Naive thymus-derived CD4-positive, alpha-beta T cell (primary cell): Measurements from ENCODE around the gene GARNL3. TPM values are rescaled to one million over a fixed set of nuclear protein-coding genes. Genes with fewer than 3 reads are reported as not detected.

ENCODE experiments used
- ATAC-seq: fragments of 150-1000 bp; cut with Tn5 transposase; 2 replicates; pipeline ENCODE4 v1.10.0; 2021; ENCODE audit warnings: mild to moderate bottlenecking, moderate library complexity
- CTCF ChIA-PET: fragments of 350-600 bp; sonication (Branson Sonifier 250); formaldehyde crosslinking; loops from one replicate; lab custom pipeline; 2021; ENCODE audit warnings: antibody characterized with exemption; lab: Charles Lee
- POLR2A ChIA-PET: fragments of 350-600 bp; sonication (Branson Sonifier 250); formaldehyde crosslinking; loops from one replicate; lab custom pipeline; 2021; ENCODE audit warnings: antibody characterized with exemption, inconsistent platforms; lab: Charles Lee
- DNase-seq, 9 donors: peaks; one replicate each; pipeline versions ENCODE4 v3.0.0 to v3.0.0-alpha.2; 2020 to 2022; ENCODE audit warnings: mixed read lengths in 1 of 9
- H3K27ac ChIP-seq: one replicate; pipeline ENCODE4 v1.7.0; 2013; ENCODE audit warnings: mild to moderate bottlenecking, low read depth, low read length, moderate library complexity
- H3K27me3 ChIP-seq, 2 donors: one replicate each; pipeline ENCODE4 v1.7.0; 2013; ENCODE audit warnings: low read length in 2 of 2, mild to moderate bottlenecking in 2 of 2, moderate library complexity in 2 of 2; ENCODE audit not compliant: control insufficient read depth in 2 of 2, insufficient read depth in 2 of 2
- H3K36me3 ChIP-seq, 3 experiments: 1 replicate in 2 of 3; 2 replicates in 1 of 3; pipeline ENCODE4 v1.7.0; 2013; ENCODE audit warnings: low read length in 3 of 3, mild to moderate bottlenecking in 3 of 3, moderate library complexity in 1 of 3; ENCODE audit not compliant: insufficient read depth in 3 of 3, control insufficient read depth in 2 of 3
- H3K4me1 ChIP-seq, 2 donors: one replicate each; pipeline ENCODE4 v1.7.0; 2013; ENCODE audit warnings: low read length in 2 of 2, mild to moderate bottlenecking in 2 of 2, moderate library complexity in 1 of 2; ENCODE audit not compliant: control insufficient read depth in 2 of 2, insufficient read depth in 2 of 2
- H3K4me3 ChIP-seq: 2 replicates; pipeline ENCODE4 v1.7.0; 2013; ENCODE audit warnings: mild to moderate bottlenecking, low read length
- H3K9me3 ChIP-seq, 3 experiments: 1 replicate in 2 of 3; 2 replicates in 1 of 3; pipeline ENCODE4 v1.7.0; 2013; ENCODE audit warnings: low read length in 3 of 3; ENCODE audit not compliant: control insufficient read depth in 2 of 3
- H3K27ac Mint-ChIP-seq, 9 donors: one replicate each; pipeline ENCODE4 v1.8.0; 2020 to 2022; ENCODE audit warnings: mixed read lengths in 9 of 9, mild to moderate bottlenecking in 8 of 9, moderate library complexity in 5 of 9, inconsistent platforms in 2 of 9
- H3K27me3 Mint-ChIP-seq, 5 donors: one replicate each; pipeline ENCODE4 v1.8.0; 2021 to 2022; ENCODE audit warnings: mixed read lengths in 5 of 5, mild to moderate bottlenecking in 1 of 5
- H3K36me3 Mint-ChIP-seq, 5 donors: one replicate each; pipeline ENCODE4 v1.8.0; 2020 to 2022; ENCODE audit warnings: mixed read lengths in 5 of 5, mild to moderate bottlenecking in 3 of 5, inconsistent platforms in 1 of 5
- H3K4me1 Mint-ChIP-seq, 7 donors: one replicate each; pipeline ENCODE4 v1.8.0; 2020 to 2022; ENCODE audit warnings: mixed read lengths in 7 of 7, mild to moderate bottlenecking in 3 of 7, inconsistent platforms in 1 of 7
- H3K4me3 Mint-ChIP-seq, 10 donors: one replicate each; pipeline ENCODE4 v1.8.0; 2020 to 2022; ENCODE audit warnings: mild to moderate bottlenecking in 10 of 10, mixed read lengths in 10 of 10, moderate library complexity in 6 of 10, inconsistent platforms in 2 of 10
- H3K9me3 Mint-ChIP-seq, 11 donors: one replicate each; pipeline ENCODE4 v1.8.0; 2020 to 2022; ENCODE audit warnings: mixed read lengths in 11 of 11, mild to moderate bottlenecking in 4 of 11, inconsistent platforms in 1 of 11, moderate library complexity in 1 of 11
- intact Hi-C, 2 donors: fragments of 100-400 bp; cut with micrococcal nuclease; formaldehyde crosslinking; loops; one replicate each; pipeline ENCODE4 v1.15.1; 2023
- polyA plus RNA-seq, 2 donors: library from polyadenylated mRNA; unstranded; fragments of 300-500 nt; fragmentation: Illumina TruSeq; gene quantifications; one replicate each; pipeline ENCODE4 v1.2.3, GENCODE V29; 2021
- total RNA-seq, 6 experiments: library from RNA in 5 of 6; stranded (reverse) in 5 of 6; gene quantifications; 1 replicate in 5 of 6; 2 replicates in 1 of 6; pipeline ENCODE4 v1.2.3 and lab custom pipeline; 2021 to 2026

The GARNL3 gene
- total and polyA plus RNA-seq, 7 experiments from 2014 or later = 0.85 to 4.1 (median 2.6) TPM; not detected in 1

DNA sequence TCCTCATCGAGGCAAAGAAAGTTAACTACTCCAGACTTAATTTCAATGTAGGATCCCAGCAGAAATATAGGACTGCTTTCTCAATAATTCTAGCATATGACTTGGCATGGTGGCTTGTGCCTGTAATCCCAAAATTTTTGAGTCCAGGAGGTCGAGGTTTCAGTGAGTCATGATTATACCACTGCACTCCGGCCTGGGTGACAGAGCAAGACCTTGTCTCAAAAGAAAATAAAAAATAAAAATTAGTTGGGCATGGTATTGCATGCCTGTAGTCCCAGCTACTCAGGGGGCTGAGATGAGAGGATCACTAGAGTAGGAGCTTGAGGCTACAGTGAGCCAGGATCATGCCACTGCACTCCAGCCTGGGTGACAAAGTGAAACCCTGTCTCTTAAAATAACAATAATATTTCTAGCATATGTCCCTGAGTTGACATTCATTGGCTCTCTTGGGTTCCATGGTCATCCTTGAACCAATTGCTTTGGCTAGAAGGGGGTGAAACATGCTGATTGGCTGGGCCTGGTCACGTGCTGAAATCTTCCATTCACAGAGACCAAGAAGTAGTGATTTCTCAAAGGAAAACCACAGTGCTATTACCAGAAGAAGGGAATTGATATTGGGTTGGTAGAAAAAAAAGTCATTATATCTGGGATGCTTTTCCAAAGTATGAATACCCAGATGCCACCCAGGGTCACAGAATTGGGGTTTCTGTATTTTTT, 31.6 kb upstream of the GARNL3 start:
- Mint-ChIP-seq H3K4me3 (peak overlapping the region in 1 of 10 donors; percentile 34), H3K27me3 (peaks cover 10 to 64% (median 43%) of the 10 kb centered on the region in 5 donors), H3K4me1 (no peaks in the 10 kb centered on the region), H3K36me3 (peaks cover 0 to 8% (median 0%) of the 10 kb centered on the region in 5 donors), H3K9me3 (no peaks in the 10 kb centered on the region), H3K27ac (no peak overlapping the region)
- POLR2A ChIA-PET = no interaction called here
- no peak for ATAC-seq
- DNase-seq = no peak
- Histone ChIP-seq H3K4me3 (no peak overlapping the region), H3K36me3 (no peaks in the 10 kb centered on the region), H3K27ac (no peak overlapping the region), H3K9me3 (no peaks in the 10 kb centered on the region), H3K27me3 (no peaks in the 10 kb centered on the region), H3K4me1 (no peaks in the 10 kb centered on the region)
- intact Hi-C loops = no loop called here
- CTCF ChIA-PET = interaction anchor here (1.0 kb wide), 1 partner anchor 9 kb away, joined by 3 read pairs; no protein-coding TSS in a partner anchor

- no peak overlapping the region for H3K4me3 ChIP-seq
- peaks cover 10 to 63% (median 43%) of the 10 kb centered on the region in 5 donors for H3K27me3 Mint-ChIP-seq
- no peaks in the 10 kb centered on the region for H3K4me1 Mint-ChIP-seq
- H3K4me3 Mint-ChIP-seq = no peak overlapping the region
- POLR2A ChIA-PET = no interaction called here
- no peaks in the 10 kb centered on the region for H3K36me3 ChIP-seq
- no peak for ATAC-seq
- CTCF ChIA-PET = interaction anchor here (1.0 kb wide), 1 partner anchor 9 kb away, joined by 3 read pairs; no protein-coding TSS in a partner anchor
- H3K27me3 ChIP-seq = no peaks in the 10 kb centered on the region
- intact Hi-C loops = no loop called here
- no peaks in the 10 kb centered on the region for H3K4me1 ChIP-seq
- no peak overlapping the region for H3K27ac Mint-ChIP-seq
- H3K9me3 Mint-ChIP-seq = no peaks in the 10 kb centered on the region
- DNase-seq = no peak
- H3K36me3 Mint-ChIP-seq = peaks cover 0 to 8% (median 0%) of the 10 kb centered on the region in 5 donors
- H3K27ac ChIP-seq = no peak overlapping the region
- H3K9me3 ChIP-seq = no peaks in the 10 kb centered on the region
Observed at GRCh38 chr9:127233550-127233949, 31.0 kb upstream of the GARNL3 start.

DNA sequence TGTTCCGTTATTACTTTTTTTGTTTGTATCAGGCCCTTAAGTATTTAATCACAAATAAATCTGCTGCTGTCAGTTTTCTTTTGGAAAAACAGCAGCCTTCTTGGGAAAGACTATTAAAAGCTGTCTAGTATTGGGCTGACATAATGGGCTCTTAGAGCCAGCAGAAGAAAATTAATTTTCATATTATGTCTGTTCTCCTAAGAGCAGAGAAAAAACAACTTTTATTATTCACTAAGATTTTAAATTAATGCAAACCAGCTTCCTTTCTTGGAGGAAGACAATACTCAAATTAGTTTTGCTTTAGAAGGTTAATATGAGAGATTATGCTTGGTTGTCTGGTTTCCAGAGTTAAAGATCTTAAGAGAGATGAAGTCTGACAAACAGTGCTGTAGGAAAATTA, 30.6 kb upstream of the GARNL3 start:
- Mint-ChIP-seq H3K9me3 (no peaks in the 10 kb centered on the region), H3K4me3 (no peak overlapping the region), H3K27ac (no peak overlapping the region), H3K4me1 (no peaks in the 10 kb centered on the region), H3K36me3 (peaks cover 0 to 8% (median 0%) of the 10 kb centered on the region in 5 donors), H3K27me3 (peaks cover 10 to 63% (median 42%) of the 10 kb centered on the region in 5 donors)
- Histone ChIP-seq H3K4me1 (no peaks in the 10 kb centered on the region), H3K4me3 (no peak overlapping the region), H3K27ac (no peak overlapping the region), H3K36me3 (no peaks in the 10 kb centered on the region), H3K9me3 (no peaks in the 10 kb centered on the region), H3K27me3 (no peaks in the 10 kb centered on the region)
- CTCF ChIA-PET = no interaction called here
- intact Hi-C loops = no loop called here
- DNase-seq (no peak), ATAC-seq (no peak)
- POLR2A ChIA-PET = interaction anchor here (2.0 kb wide), 1 partner anchor 8 kb away, joined by 8 read pairs; no protein-coding TSS in a partner anchor

DNA sequence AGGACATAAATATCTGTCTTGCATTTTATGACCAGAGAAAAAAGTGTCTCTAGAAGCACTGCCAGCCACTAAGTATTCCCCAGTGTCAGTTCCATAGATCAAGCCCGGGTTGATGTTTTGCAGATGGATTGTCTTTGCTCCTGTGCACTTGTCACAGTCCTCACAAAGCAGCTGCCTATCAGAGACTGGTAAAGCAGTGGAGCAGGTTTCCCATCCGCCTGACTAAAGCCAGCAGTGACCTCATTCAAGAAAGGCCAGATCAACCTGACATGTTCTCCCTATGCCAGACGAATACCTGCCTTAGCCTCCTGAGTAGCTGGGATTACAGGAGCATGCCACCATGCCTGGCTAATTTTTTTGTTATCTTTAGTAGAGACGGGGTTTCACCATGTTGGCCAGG, 26.8 kb upstream of the GARNL3 start:
- Histone ChIP-seq H3K4me1 (no peaks in the 10 kb centered on the region), H3K4me3 (no peak overlapping the region), H3K9me3 (no peaks in the 10 kb centered on the region), H3K36me3 (no peaks in the 10 kb centered on the region), H3K27me3 (no peaks in the 10 kb centered on the region), H3K27ac (no peak overlapping the region)
- H3K4me3 Mint-ChIP-seq = no peak overlapping the region
- peaks cover 0 to 8% (median 0%) of the 10 kb centered on the region in 5 donors for H3K36me3 Mint-ChIP-seq
- CTCF ChIA-PET = no interaction called here
- POLR2A ChIA-PET = no interaction called here
- H3K27me3 Mint-ChIP-seq = peaks cover 10 to 40% (median 28%) of the 10 kb centered on the region in 5 donors
- H3K27ac Mint-ChIP-seq = no peak overlapping the region
- DNase-seq (no peak), ATAC-seq (no peak)
- no peaks in the 10 kb centered on the region for H3K9me3 Mint-ChIP-seq
- H3K4me1 Mint-ChIP-seq = no peaks in the 10 kb centered on the region
- intact Hi-C loops = no loop called here

DNA sequence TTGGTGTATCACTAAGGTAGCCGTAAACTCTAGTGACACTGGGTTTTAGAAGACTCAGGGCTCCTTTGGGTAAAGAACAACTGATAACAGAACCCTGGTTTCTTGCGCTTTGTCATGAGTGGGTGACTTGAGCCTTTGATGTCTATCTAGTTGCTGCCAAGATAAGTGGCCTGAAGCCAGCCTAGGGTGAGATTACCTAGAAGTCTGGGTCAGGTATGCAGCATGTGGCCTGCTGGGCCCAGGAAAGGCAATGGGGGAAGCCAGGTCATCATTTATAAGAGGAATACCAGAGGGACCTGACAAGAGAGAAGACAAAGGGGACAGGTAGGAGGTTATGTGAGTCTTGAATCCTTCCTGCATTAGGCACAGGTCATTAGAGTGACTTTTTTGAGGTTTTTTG, 23.2 kb upstream of the GARNL3 start:
- Mint-ChIP-seq H3K27ac (no peak overlapping the region), H3K27me3 (peaks cover 4 to 25% (median 9%) of the 10 kb centered on the region in 5 donors), H3K9me3 (no peaks in the 10 kb centered on the region), H3K36me3 (peaks cover 0 to 4% (median 0%) of the 10 kb centered on the region in 5 donors), H3K4me3 (no peak overlapping the region), H3K4me1 (peaks cover 4 to 16% (median 8%) of the 10 kb centered on the region in 7 donors)
- H3K36me3 ChIP-seq = no peaks in the 10 kb centered on the region
- DNase-seq (no peak), ATAC-seq (no peak)
- intact Hi-C loops = no loop called here
- no peak overlapping the region for H3K4me3 ChIP-seq
- H3K4me1 ChIP-seq = peaks cover 0 to 5% of the 10 kb centered on the region in 2 donors
- ChIA-PET POLR2A (no interaction called here), CTCF (no interaction called here)
- no peak overlapping the region for H3K27ac ChIP-seq
- H3K9me3 ChIP-seq = no peaks in the 10 kb centered on the region
- no peaks in the 10 kb centered on the region for H3K27me3 ChIP-seq

- peaks cover 4 to 16% (median 8%) of the 10 kb centered on the region in 7 donors for H3K4me1 Mint-ChIP-seq
- Histone ChIP-seq H3K4me3 (peak overlapping the region; percentile 85), H3K9me3 (no peaks in the 10 kb centered on the region), H3K27me3 (no peaks in the 10 kb centered on the region), H3K36me3 (no peaks in the 10 kb centered on the region), H3K27ac (no peak overlapping the region), H3K4me1 (peaks cover 0 to 5% of the 10 kb centered on the region in 2 donors)
- intact Hi-C loops = loop anchor here (1.0 to 2.0 kb wide), 7 partner anchors 20 to 368 kb away; partner anchors contain the start of genes LRSAM1 (in 2 of the 2), RPL12 (in 2 of the 2), ZNF79 (in 2 of the 2) and STXBP1 (in 1 of the 2)
- ChIA-PET CTCF (interaction anchor here (0.7 to 1.3 kb wide), 2 partner anchors 13 to 18 kb away, joined by 3 to 5 read pairs; no protein-coding TSS in a partner anchor), POLR2A (interaction anchor here (0.6 to 1.5 kb wide), 3 partner anchors 18 to 206 kb away, joined by 3 to 9 read pairs (median 4); partner anchors contain the start of genes LRSAM1 and RPL12)
- peaks cover 0 to 24% (median 4%) of the 10 kb centered on the region in 5 donors for H3K27me3 Mint-ChIP-seq
- H3K4me3 Mint-ChIP-seq = peak overlapping the region; percentile 80 to 92 (median 88)
- no peaks in the 10 kb centered on the region for H3K9me3 Mint-ChIP-seq
- ATAC-seq (peak; percentile 100), DNase-seq (peak; percentile 84 to 94 (median 91))
- peaks cover 0 to 4% (median 0%) of the 10 kb centered on the region in 5 donors for H3K36me3 Mint-ChIP-seq
- peak overlapping the region in 7 of 9 donors; percentile 28 to 80 (median 59) for H3K27ac Mint-ChIP-seq
Observed at GRCh38 chr9:127244609-127245601, 19.7 kb upstream of the GARNL3 start.
